Measurements from ENCODE around the gene SLC26A1. TPM values are rescaled to one million over a fixed set of nuclear protein-coding genes. Genes with fewer than 3 reads are reported as not detected.

Gene SLC26A1
- total RNA-seq, 2 donors from 2014 or later, result 0.27 to 0.34 TPM

- Histone ChIP-seq H3K27me3 (replicated peaks; ENCODE audit: insufficient read depth) (no peaks in the 10 kb centered on the region), H3K9me3 (no peaks in the 10 kb centered on the region), H3K27ac (no peak overlapping the region), H3K4me1 (replicated peaks) (no peaks in the 10 kb centered on the region), H3K36me3 (peaks cover 0 to 4% of the 10 kb centered on the region in 2 donors), H3K4me3 (no peak overlapping the region)
- TF ChIP-seq POLR2AphosphoS5 (IDR thresholded peaks at IDR 0.05) (no peak), POLR2A (IDR thresholded peaks at IDR 0.05) (no peak), CTCF (IDR thresholded peaks at IDR 0.05) (no peak)
- no peak for DNase-seq (ENCODE audit: low spot score)
- intact Hi-C loops (cut with DNase I), result no loop called here
- WGBS, result 89% methylated on average over 35 of the region's 48 CpGs
Measured at GRCh38 chr4:966266-967112, 26.7 kb downstream of the SLC26A1 start.

- WGBS, result 96% methylated on average over 14 of the region's 21 CpGs
- Histone ChIP-seq H3K9me3 (no peaks in the 10 kb centered on the region), H3K4me3 (no peak overlapping the region), H3K27ac (no peak overlapping the region), H3K36me3 (peaks cover 0 to 4% of the 10 kb centered on the region in 2 donors), H3K4me1 (replicated peaks) (no peaks in the 10 kb centered on the region), H3K27me3 (replicated peaks; ENCODE audit: insufficient read depth) (no peaks in the 10 kb centered on the region)
- TF ChIP-seq POLR2AphosphoS5 (IDR thresholded peaks at IDR 0.05), result no peak
- no peak for TF ChIP-seq CTCF (IDR thresholded peaks at IDR 0.05)
- TF ChIP-seq POLR2A (IDR thresholded peaks at IDR 0.05), result no peak
- intact Hi-C loops (cut with DNase I), result no loop called here
- no peak for DNase-seq (ENCODE audit: low spot score)
Measured at GRCh38 chr4:965766-966134, 27.5 kb downstream of the SLC26A1 start.

- no peaks in the 10 kb centered on the region for H3K4me1 ChIP-seq (replicated peaks)
- TF ChIP-seq POLR2A (IDR thresholded peaks at IDR 0.05), result no peak
- TF ChIP-seq POLR2AphosphoS5 (IDR thresholded peaks at IDR 0.05), result no peak
- TF ChIP-seq CTCF (IDR thresholded peaks at IDR 0.05), result no peak
- DNase-seq (ENCODE audit: low spot score), result no peak
- H3K4me3 ChIP-seq, result no peak overlapping the region
- intact Hi-C loops (cut with DNase I), result no loop called here
- no peaks in the 10 kb centered on the region for H3K27me3 ChIP-seq (replicated peaks; ENCODE audit: insufficient read depth)
- H3K9me3 ChIP-seq, result no peaks in the 10 kb centered on the region
- no peak overlapping the region for H3K27ac ChIP-seq
- peaks cover 0 to 4% of the 10 kb centered on the region in 2 donors for H3K36me3 ChIP-seq
- WGBS, result 94% methylated on average over 25 of the region's 26 CpGs
Measured at GRCh38 chr4:965048-965765, 28.0 kb downstream of the SLC26A1 start.

GRCh38 chr4:964346-965025, 28.7 kb downstream of the SLC26A1 start:
- H3K4me3 ChIP-seq, result no peak overlapping the region
- H3K4me1 ChIP-seq (replicated peaks), result no peaks in the 10 kb centered on the region
- H3K27ac ChIP-seq, result no peak overlapping the region
- H3K9me3 ChIP-seq, result no peaks in the 10 kb centered on the region
- no peak for TF ChIP-seq POLR2A (IDR thresholded peaks at IDR 0.05)
- TF ChIP-seq CTCF (IDR thresholded peaks at IDR 0.05), result no peak
- no peak for TF ChIP-seq POLR2AphosphoS5 (IDR thresholded peaks at IDR 0.05)
- 91% methylated on average over 23 of the region's 23 CpGs for WGBS
- DNase-seq (ENCODE audit: low spot score), result no peak
- peaks cover 0 to 4% of the 10 kb centered on the region in 2 donors for H3K36me3 ChIP-seq
- intact Hi-C loops (cut with DNase I), result no loop called here
- no peaks in the 10 kb centered on the region for H3K27me3 ChIP-seq (replicated peaks; ENCODE audit: insufficient read depth)
